ENCODE measurements around the gene SERP2. TPM values are rescaled to one million over a fixed set of nuclear protein-coding genes. Genes with fewer than 3 reads are reported as not detected.

The SERP2 gene
- total and polyA plus RNA-seq, 9 of the 15 experiments (the other 6 are each of a cell fraction or from before 2014, with no cell fraction given): 0.13 TPM; not detected in 8

DNA sequence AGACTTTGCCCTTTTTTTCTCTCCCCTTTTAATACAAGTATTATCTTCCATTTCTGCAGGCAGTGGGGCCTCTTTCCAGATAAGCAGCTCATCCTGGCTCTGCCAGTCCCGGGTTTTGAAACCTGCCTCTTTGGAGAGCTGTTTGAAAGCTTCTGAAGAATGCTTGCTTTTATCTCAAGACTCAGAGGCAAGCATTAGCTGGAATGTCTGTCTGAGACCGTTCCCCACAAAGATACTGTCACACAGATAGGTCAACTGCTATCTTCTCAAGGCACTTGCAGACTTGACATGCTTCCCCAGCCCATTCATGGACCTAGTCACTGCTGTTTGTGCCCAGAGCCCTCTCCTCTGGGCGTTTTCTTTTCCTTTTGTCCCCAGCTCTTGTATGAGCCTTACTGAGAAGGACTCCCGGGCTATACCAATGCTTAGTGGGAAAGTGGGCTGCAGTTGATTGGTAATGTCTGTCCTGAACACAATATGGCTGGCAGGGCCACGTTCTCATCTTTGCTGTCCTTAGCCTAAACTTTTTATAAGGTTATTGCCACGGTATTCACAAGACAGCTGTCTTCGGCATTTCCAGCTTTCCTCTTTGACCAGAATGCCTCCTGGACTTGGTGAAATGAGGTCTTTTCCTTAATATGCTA lies 13.4 kb downstream of the SERP2 start (continued):
- TF ChIP-seq ZBTB5 (IDR thresholded peaks at IDR 0.05) (no peak), ARHGAP35 (IDR thresholded peaks at IDR 0.05; ENCODE audit: partially characterized antibody) (no peak), ZC3H11A (IDR thresholded peaks at IDR 0.05; ENCODE audit: low read depth, low read length) (no peak), PRMT5 (CRISPR knock-in tag; IDR thresholded peaks at IDR 0.05) (no peak), GATAD2A (IDR thresholded peaks at IDR 0.05) (no peak), TARDBP (IDR thresholded peaks at IDR 0.05) (no peak), BRF1 (IDR thresholded peaks at IDR 0.05; ENCODE audit: borderline replicate concordance, extremely low read depth, insufficient read length) (no peak), ZNF395 (CRISPR knock-in tag; IDR thresholded peaks at IDR 0.05) (0 out of 2 replicates have a peak, but pooled peaks have one; percentile 35), ETS2 (tag; IDR thresholded peaks at IDR 0.05; ENCODE audit: borderline replicate concordance, poor library complexity, severe bottlenecking) (no peak), ZNF408 (CRISPR knock-in tag; IDR thresholded peaks at IDR 0.05; ENCODE audit: low read depth) (no peak), MAZ (CRISPR knock-in tag; conservative IDR thresholded peaks at IDR 0.05 in 1 of 2, IDR thresholded peaks at IDR 0.05 in 1 of 2) (0 out of 4 replicates have a peak, but pooled peaks of 1 of the 2 experiments have one; percentile 20), ARNT (IDR thresholded peaks at IDR 0.05) (no peak; a peak in 1 of 4 replicates), CCNT2 (IDR thresholded peaks at IDR 0.05; ENCODE audit: borderline replicate concordance, extremely low read depth, insufficient read length, low read depth, low read length) (peak; percentile 60), SOX6 (IDR thresholded peaks at IDR 0.05) (peak; percentile 79), BACH1 (tag; IDR thresholded peaks at IDR 0.05) (no peak), E2F1 (CRISPR knock-in tag; IDR thresholded peaks at IDR 0.05) (no peak), ZNF561 (CRISPR knock-in tag; conservative IDR thresholded peaks at IDR 0.05) (no peak), HNRNPL (IDR thresholded peaks at IDR 0.05; ENCODE audit: low read depth, low read length) (no peak)
- TF ChIP-seq, protein P1, sequence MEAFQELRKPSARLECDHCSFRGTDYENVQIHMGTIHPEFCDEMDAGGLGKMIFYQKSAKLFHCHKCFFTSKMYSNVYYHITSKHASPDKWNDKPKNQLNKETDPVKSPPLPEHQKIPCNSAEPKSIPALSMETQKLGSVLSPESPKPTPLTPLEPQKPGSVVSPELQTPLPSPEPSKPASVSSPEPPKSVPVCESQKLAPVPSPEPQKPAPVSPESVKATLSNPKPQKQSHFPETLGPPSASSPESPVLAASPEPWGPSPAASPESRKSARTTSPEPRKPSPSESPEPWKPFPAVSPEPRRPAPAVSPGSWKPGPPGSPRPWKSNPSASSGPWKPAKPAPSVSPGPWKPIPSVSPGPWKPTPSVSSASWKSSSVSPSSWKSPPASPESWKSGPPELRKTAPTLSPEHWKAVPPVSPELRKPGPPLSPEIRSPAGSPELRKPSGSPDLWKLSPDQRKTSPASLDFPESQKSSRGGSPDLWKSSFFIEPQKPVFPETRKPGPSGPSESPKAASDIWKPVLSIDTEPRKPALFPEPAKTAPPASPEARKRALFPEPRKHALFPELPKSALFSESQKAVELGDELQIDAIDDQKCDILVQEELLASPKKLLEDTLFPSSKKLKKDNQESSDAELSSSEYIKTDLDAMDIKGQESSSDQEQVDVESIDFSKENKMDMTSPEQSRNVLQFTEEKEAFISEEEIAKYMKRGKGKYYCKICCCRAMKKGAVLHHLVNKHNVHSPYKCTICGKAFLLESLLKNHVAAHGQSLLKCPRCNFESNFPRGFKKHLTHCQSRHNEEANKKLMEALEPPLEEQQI (IDR thresholded peaks at IDR 0.05): no peak
- TF ChIP-seq, protein P2, sequence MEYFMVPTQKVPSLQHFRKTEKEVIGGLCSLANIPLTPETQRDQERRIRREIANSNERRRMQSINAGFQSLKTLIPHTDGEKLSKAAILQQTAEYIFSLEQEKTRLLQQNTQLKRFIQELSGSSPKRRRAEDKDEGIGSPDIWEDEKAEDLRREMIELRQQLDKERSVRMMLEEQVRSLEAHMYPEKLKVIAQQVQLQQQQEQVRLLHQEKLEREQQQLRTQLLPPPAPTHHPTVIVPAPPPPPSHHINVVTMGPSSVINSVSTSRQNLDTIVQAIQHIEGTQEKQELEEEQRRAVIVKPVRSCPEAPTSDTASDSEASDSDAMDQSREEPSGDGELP (CRISPR knock-in tag; IDR thresholded peaks at IDR 0.05; ENCODE audit: borderline replicate concordance): peak; percentile 39

Measured in K562 (cell line).